ENCODE data around the gene IFRD2. TPM values are rescaled to one million over a fixed set of nuclear protein-coding genes. Genes with fewer than 3 reads are reported as not detected.
A peak's percentile ranks its signal among the peaks of the same experiment; 100 is the strongest.
"Not testable (repeated sequence)": the region's sequence is repeated elsewhere in the genome, so short reads cannot be mapped to it uniquely, and the experiment has no call there.

IFRD2 gene
- total RNA-seq, 1 donor from 2014 or later = 44.9 TPM

DNA sequence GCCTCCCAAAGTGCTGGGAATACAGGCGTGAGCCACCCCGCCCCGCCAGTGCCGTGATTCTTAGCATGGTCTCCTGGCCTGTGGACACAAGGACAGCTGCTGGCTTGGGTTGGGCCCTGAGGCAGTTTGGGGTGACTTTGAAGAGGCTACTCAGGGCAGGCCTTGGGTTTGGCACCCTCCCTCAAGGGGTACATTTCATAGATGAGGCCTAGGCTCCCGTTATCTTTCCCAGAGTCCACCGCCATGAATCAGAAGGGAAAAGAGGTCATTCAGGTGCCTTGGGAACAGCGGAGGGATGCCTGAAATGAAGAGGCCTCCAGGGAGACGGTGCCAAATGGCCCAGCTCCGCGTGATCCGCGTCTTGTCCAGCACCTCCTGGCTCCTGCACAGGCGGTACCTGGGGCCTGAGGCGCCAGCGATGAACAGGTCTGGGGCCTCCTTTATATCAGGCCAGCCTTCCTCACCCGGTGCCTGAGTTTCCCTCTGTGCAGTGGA lies 46.9 kb downstream of the IFRD2 start:
- Histone ChIP-seq H3K27ac (ENCODE audit: low read depth, low read length) (peak overlapping the region; percentile 80), H3K4me3 (ENCODE audit: low read length in 3 of 3) (peak overlapping the region; percentile 72 to 81 (median 74)), H3K9ac (ENCODE audit: low read depth in 1 of 3, low read length in 3 of 3) (peak overlapping the region; percentile 63 to 83 (median 80)), H3K9me3 (ENCODE audit: control insufficient read depth in 3 of 3, low read length in 3 of 3) (no peaks in the 10 kb centered on the region), H3K36me3 (ENCODE audit: control insufficient read depth in 3 of 3, insufficient read depth in 3 of 3, low read length in 3 of 3) (peaks cover 0 to 4% (median 4%) of the 10 kb centered on the region in 3 donors), H3K27me3 (ENCODE audit: control insufficient read depth in 3 of 3, insufficient read depth in 3 of 3, low read length in 3 of 3) (no peaks in the 10 kb centered on the region), H3K4me1 (ENCODE audit: control insufficient read depth in 3 of 3, insufficient read depth in 3 of 3, low read length in 3 of 3) (peaks cover 89 to 93% (median 89%) of the 10 kb centered on the region in 3 donors)

GRCh38 chr3:50244813-50245212 lies 47.4 kb downstream of the IFRD2 start:
- peaks cover 88 to 93% (median 89%) of the 10 kb centered on the region in 3 donors for H3K4me1 ChIP-seq (ENCODE audit: control insufficient read depth in 3 of 3, insufficient read depth in 3 of 3, low read length in 3 of 3)

GRCh38 chr3:50243543-50243895 lies 48.7 kb downstream of the IFRD2 start:
- H3K27ac ChIP-seq (ENCODE audit: low read depth, low read length) = peak overlapping the region; percentile 80
- peaks cover 0 to 2% (median 0%) of the 10 kb centered on the region in 3 donors for H3K36me3 ChIP-seq (ENCODE audit: control insufficient read depth in 3 of 3, insufficient read depth in 3 of 3, low read length in 3 of 3)
- H3K4me3 ChIP-seq (ENCODE audit: low read length in 3 of 3) = peak overlapping the region in 1 of 3 donors; percentile 49
- peaks cover 88 to 93% (median 89%) of the 10 kb centered on the region in 3 donors for H3K4me1 ChIP-seq (ENCODE audit: control insufficient read depth in 3 of 3, insufficient read depth in 3 of 3, low read length in 3 of 3)
- H3K9me3 ChIP-seq (ENCODE audit: control insufficient read depth in 3 of 3, low read length in 3 of 3) = no peaks in the 10 kb centered on the region
- no peaks in the 10 kb centered on the region for H3K27me3 ChIP-seq (ENCODE audit: control insufficient read depth in 3 of 3, insufficient read depth in 3 of 3, low read length in 3 of 3)
- peak overlapping the region; percentile 10 to 71 (median 45) for H3K9ac ChIP-seq (ENCODE audit: low read depth in 1 of 3, low read length in 3 of 3)

More at GRCh38 chr3:50244813-50245212, 47.4 kb downstream of the IFRD2 start:
- H3K9me3 ChIP-seq (ENCODE audit: control insufficient read depth in 3 of 3, low read length in 3 of 3); H3K4me3 ChIP-seq (ENCODE audit: low read length in 3 of 3); H3K36me3 ChIP-seq (ENCODE audit: control insufficient read depth in 3 of 3, insufficient read depth in 3 of 3, low read length in 3 of 3); H3K27me3 ChIP-seq (ENCODE audit: control insufficient read depth in 3 of 3, insufficient read depth in 3 of 3, low read length in 3 of 3): not testable (repeated sequence)
- H3K9ac ChIP-seq (ENCODE audit: low read depth in 1 of 3, low read length in 3 of 3) = peak overlapping the region in 1 of 3 donors; percentile 54
- H3K27ac ChIP-seq (ENCODE audit: low read depth, low read length) = peak overlapping the region; percentile 80

- Histone ChIP-seq H3K4me1 (ENCODE audit: control insufficient read depth in 3 of 3, insufficient read depth in 3 of 3, low read length in 3 of 3) (peaks cover 88 to 93% (median 89%) of the 10 kb centered on the region in 3 donors), H3K4me3 (ENCODE audit: low read length in 3 of 3) (peak overlapping the region in 2 of 3 donors; percentile 41 to 49), H3K27me3 (ENCODE audit: control insufficient read depth in 3 of 3, insufficient read depth in 3 of 3, low read length in 3 of 3) (no peaks in the 10 kb centered on the region), H3K9ac (ENCODE audit: low read depth in 1 of 3, low read length in 3 of 3) (peak overlapping the region; percentile 38 to 71 (median 45)), H3K9me3 (ENCODE audit: control insufficient read depth in 3 of 3, low read length in 3 of 3) (no peaks in the 10 kb centered on the region), H3K36me3 (ENCODE audit: control insufficient read depth in 3 of 3, insufficient read depth in 3 of 3, low read length in 3 of 3) (peaks cover 0 to 2% (median 0%) of the 10 kb centered on the region in 3 donors), H3K27ac (ENCODE audit: low read depth, low read length) (peak overlapping the region; percentile 80)
Observed at GRCh38 chr3:50242851-50243542, 49.2 kb downstream of the IFRD2 start.

DNA sequence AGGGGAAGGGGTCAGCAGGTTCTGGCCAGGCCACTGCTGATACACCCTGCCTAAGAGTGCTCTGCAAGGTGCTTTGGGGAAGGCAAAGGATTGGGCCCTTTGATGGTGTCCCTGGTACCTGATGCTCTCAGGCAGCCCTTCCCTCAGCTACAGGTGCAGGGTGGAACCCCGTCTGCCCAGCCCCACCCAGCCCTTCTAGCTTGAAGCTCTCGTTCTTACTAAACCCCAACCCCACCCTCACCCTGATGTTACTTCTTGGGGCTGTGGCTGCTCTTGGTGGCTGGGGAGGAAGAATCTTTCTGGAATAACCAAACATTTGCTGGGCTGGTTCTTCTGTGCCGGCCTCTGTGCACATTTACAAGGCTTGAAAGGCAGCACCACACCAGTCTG lies 49.9 kb downstream of the IFRD2 start:
- Histone ChIP-seq H3K27me3 (ENCODE audit: control insufficient read depth in 3 of 3, insufficient read depth in 3 of 3, low read length in 3 of 3) (no peaks in the 10 kb centered on the region), H3K36me3 (ENCODE audit: control insufficient read depth in 3 of 3, insufficient read depth in 3 of 3, low read length in 3 of 3) (peaks cover 0 to 2% (median 0%) of the 10 kb centered on the region in 3 donors), H3K9me3 (ENCODE audit: control insufficient read depth in 3 of 3, low read length in 3 of 3) (no peaks in the 10 kb centered on the region), H3K27ac (ENCODE audit: low read depth, low read length) (peak overlapping the region; percentile 80), H3K4me1 (ENCODE audit: control insufficient read depth in 3 of 3, insufficient read depth in 3 of 3, low read length in 3 of 3) (peaks cover 88 to 93% (median 90%) of the 10 kb centered on the region in 3 donors), H3K4me3 (ENCODE audit: low read length in 3 of 3) (peak overlapping the region in 1 of 3 donors; percentile 41), H3K9ac (ENCODE audit: low read depth in 1 of 3, low read length in 3 of 3) (peak overlapping the region; percentile 16 to 68 (median 38))

- Histone ChIP-seq H3K4me3 (ENCODE audit: low read length in 3 of 3) (peak overlapping the region in 1 of 3 donors; percentile 35), H3K9me3 (ENCODE audit: control insufficient read depth in 3 of 3, low read length in 3 of 3) (no peaks in the 10 kb centered on the region), H3K36me3 (ENCODE audit: control insufficient read depth in 3 of 3, insufficient read depth in 3 of 3, low read length in 3 of 3) (peaks cover 0 to 2% (median 0%) of the 10 kb centered on the region in 3 donors), H3K4me1 (ENCODE audit: control insufficient read depth in 3 of 3, insufficient read depth in 3 of 3, low read length in 3 of 3) (peaks cover 88 to 93% (median 90%) of the 10 kb centered on the region in 3 donors), H3K9ac (ENCODE audit: low read depth in 1 of 3, low read length in 3 of 3) (peak overlapping the region; percentile 38 to 68 (median 51)), H3K27me3 (ENCODE audit: control insufficient read depth in 3 of 3, insufficient read depth in 3 of 3, low read length in 3 of 3) (no peaks in the 10 kb centered on the region), H3K27ac (ENCODE audit: low read depth, low read length) (peak overlapping the region; percentile 80)
Observed at GRCh38 chr3:50241713-50242380, 50.4 kb downstream of the IFRD2 start.

GRCh38 chr3:50241163-50241562 lies 51.1 kb downstream of the IFRD2 start:
- Histone ChIP-seq H3K27ac (ENCODE audit: low read depth, low read length) (peak overlapping the region; percentile 80), H3K4me3 (ENCODE audit: low read length in 3 of 3) (peak overlapping the region in 1 of 3 donors; percentile 10), H3K9me3 (ENCODE audit: control insufficient read depth in 3 of 3, low read length in 3 of 3) (no peaks in the 10 kb centered on the region), H3K27me3 (ENCODE audit: control insufficient read depth in 3 of 3, insufficient read depth in 3 of 3, low read length in 3 of 3) (no peaks in the 10 kb centered on the region), H3K4me1 (ENCODE audit: control insufficient read depth in 3 of 3, insufficient read depth in 3 of 3, low read length in 3 of 3) (peaks cover 87 to 93% (median 89%) of the 10 kb centered on the region in 3 donors), H3K36me3 (ENCODE audit: control insufficient read depth in 3 of 3, insufficient read depth in 3 of 3, low read length in 3 of 3) (peaks cover 0 to 2% (median 0%) of the 10 kb centered on the region in 3 donors), H3K9ac (ENCODE audit: low read depth in 1 of 3, low read length in 3 of 3) (peak overlapping the region; percentile 38 to 68 (median 51))

DNA sequence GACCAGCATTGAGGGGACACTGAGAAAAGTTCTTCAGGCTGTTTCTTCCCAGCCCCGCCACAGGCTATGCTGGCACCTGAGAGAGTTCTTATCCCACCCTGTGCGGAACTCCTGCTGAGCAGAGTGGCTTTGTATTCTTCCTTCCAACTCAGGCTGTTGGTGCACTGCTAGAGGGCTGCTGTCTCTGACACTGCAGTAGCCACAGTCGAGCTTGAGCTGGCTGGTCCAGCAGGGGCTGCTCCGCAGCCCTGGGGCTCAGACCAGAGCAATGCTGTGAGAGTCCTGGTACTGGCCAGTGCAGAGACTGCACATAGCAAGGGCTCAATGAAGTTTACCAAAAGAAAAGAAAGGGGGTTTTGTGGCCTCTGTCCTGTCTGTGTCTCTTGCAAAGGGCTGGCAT lies 52.6 kb downstream of the IFRD2 start:
- peaks cover 75 to 82% (median 81%) of the 10 kb centered on the region in 3 donors for H3K4me1 ChIP-seq (ENCODE audit: control insufficient read depth in 3 of 3, insufficient read depth in 3 of 3, low read length in 3 of 3)
- peak overlapping the region; percentile 86 for H3K27ac ChIP-seq (ENCODE audit: low read depth, low read length)
- H3K4me3 ChIP-seq (ENCODE audit: low read length in 3 of 3) = no peak overlapping the region
- H3K27me3 ChIP-seq (ENCODE audit: control insufficient read depth in 3 of 3, insufficient read depth in 3 of 3, low read length in 3 of 3) = no peaks in the 10 kb centered on the region
- peak overlapping the region; percentile 7 to 90 (median 61) for H3K9ac ChIP-seq (ENCODE audit: low read depth in 1 of 3, low read length in 3 of 3)
- no peaks in the 10 kb centered on the region for H3K9me3 ChIP-seq (ENCODE audit: control insufficient read depth in 3 of 3, low read length in 3 of 3)
- H3K36me3 ChIP-seq (ENCODE audit: control insufficient read depth in 3 of 3, insufficient read depth in 3 of 3, low read length in 3 of 3) = peaks cover 0 to 2% (median 0%) of the 10 kb centered on the region in 3 donors

GRCh38 chr3:50238549-50239026 lies 53.6 kb downstream of the IFRD2 start:
- Histone ChIP-seq H3K9ac (ENCODE audit: low read depth in 1 of 3, low read length in 3 of 3) (peak overlapping the region; percentile 65 to 90 (median 88)), H3K36me3 (ENCODE audit: control insufficient read depth in 3 of 3, insufficient read depth in 3 of 3, low read length in 3 of 3) (no peaks in the 10 kb centered on the region), H3K27me3 (ENCODE audit: control insufficient read depth in 3 of 3, insufficient read depth in 3 of 3, low read length in 3 of 3) (no peaks in the 10 kb centered on the region), H3K4me3 (ENCODE audit: low read length in 3 of 3) (peak overlapping the region; percentile 79 to 90 (median 83)), H3K9me3 (ENCODE audit: control insufficient read depth in 3 of 3, low read length in 3 of 3) (no peaks in the 10 kb centered on the region), H3K4me1 (ENCODE audit: control insufficient read depth in 3 of 3, insufficient read depth in 3 of 3, low read length in 3 of 3) (peaks cover 67 to 74% (median 72%) of the 10 kb centered on the region in 3 donors), H3K27ac (ENCODE audit: low read depth, low read length) (peak overlapping the region; percentile 86)
